ENCODE results near the gene RGS3.

The RGS3 gene

DNA sequence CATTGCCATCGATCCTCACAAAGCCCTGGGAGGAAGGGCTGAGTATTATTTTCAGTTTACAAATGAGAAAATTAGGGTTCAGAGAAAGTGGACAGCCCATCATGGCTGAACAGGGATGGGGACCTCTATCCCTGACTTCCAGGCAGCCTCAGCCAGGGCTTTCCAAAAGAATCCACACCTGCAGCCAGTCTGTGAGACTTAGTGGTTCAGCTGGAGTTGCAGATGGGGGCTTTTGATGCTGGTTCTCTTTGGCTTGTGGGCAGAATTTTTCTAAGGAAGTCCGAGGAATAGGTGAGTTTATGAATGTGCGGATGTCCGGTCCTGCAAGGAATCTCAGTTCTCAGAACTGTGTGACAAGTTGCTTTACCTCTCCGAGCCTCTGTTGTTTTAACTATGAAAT, 138.1 kb downstream of the RGS3 start:
- DNase-seq (ENCODE audit: low spot score): no peak

- DNase-seq (ENCODE audit: low spot score): peak; percentile 43
These were observed 138.9 kb downstream of the RGS3 start for GRCh38 chr9:113602126-113603047.

GRCh38 chr9:113603048-113603375, 139.5 kb downstream of the RGS3 start:
- no peak for DNase-seq (ENCODE audit: low spot score)

- DNase-seq (ENCODE audit: low spot score): no peak
These were observed 140.2 kb downstream of the RGS3 start for GRCh38 chr9:113603773-113604172.

DNA sequence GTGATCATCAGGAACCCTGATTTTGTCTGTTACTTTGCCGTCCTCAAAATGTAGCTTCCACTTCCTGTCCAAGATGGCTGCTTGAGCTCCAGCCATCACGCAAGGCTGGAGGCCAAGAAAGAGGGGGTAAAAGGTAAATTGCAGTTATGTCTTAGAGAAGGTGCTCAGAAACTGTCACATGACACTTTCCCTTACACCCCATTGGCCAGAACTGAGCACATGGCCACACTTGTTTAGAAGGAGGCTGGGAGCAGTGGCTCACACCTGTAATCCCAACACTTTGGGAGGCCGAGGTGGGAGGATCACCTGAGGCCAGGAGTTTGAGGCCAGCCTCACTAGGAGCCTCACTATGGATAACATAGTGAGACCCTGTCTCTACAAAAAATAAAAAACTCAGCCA, 140.9 kb downstream of the RGS3 start:
- no peak for DNase-seq (ENCODE audit: low spot score)

DNA sequence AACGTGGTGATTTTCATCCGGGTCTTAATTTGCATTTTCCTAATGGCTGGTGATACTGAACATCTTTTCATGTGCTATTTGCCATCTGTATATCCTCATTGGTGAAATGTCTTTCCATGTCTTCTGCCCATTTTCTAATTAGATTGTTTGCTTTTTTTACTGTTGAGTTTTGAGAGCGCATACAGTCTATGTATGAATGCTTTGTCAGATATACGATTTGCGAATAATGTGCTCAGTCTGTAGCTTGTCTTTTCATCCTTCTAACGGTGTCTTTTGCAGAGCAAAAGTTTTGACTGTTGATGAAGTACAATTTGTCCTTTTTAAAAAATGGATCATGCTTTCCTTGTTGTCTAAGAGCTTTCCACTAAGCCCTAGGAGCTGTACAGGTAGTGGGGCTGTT, 143.0 kb downstream of the RGS3 start:
- no peak for DNase-seq (ENCODE audit: low spot score)

DNA sequence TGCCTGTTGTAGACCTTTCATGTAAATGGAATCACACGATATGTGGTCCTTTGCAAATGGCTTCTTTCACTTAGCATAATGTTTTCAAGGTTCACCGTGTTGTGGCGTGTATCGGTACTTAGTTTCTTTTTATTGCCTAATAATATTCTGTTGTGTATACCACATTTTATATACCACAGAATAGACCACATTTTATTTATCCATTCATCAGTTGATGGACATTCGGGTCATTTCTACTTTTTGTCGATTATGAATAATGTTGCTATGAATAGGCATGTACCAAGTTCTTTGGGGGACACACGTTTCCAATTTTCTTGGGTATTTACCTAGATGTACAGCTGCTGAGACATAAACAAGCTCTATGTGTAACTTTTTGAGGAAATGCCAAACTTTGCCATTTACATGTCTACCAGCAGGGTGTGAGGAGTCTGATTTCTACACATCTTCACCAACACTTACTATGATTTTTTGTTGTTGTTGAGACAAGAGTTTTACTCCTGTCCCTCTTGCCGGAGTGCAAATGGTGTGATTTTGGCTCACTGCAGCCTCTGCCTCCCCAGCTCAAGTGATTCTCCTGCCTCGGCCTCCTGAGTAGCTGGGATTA, 144.7 kb downstream of the RGS3 start:
- no peak for DNase-seq (ENCODE audit: low spot score)

DNA sequence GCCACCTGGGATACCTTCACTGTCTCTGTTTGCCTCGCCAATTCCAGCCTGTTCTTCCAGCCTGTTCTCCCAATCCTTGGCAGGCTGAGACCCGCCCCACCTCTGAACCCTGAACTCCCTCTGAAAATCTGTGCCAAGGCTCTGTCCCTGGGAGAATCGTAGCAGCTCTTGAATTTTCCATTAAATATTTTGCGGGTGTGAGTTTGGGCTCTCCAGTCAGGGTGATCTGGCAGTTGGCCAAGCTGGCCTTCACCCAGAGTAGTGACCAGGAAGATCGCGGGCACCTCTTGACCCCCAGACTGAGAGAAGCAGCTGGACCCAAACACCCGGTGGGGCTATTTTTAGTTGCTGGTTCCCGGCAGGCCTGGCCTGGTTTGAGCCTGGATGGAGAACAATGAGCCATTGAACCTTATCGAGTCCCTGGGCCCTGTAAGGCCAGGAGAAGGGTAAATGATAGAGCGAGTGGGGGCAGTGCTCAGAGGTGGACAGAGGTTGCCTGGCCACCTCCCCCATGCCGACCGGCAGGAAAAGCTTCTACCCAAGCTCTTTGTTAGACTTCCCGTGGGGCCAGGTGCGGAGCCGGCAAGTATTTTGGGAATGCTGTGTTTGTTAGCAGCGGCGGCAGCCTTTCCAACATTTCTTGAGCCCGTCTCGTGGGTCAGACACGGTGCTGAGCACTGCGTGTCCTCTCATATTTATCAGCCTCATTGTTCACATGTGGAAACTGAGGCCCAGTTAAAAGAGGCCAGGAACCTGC, 146.2 kb downstream of the RGS3 start:
- DNase-seq (ENCODE audit: low spot score): no peak

DNA sequence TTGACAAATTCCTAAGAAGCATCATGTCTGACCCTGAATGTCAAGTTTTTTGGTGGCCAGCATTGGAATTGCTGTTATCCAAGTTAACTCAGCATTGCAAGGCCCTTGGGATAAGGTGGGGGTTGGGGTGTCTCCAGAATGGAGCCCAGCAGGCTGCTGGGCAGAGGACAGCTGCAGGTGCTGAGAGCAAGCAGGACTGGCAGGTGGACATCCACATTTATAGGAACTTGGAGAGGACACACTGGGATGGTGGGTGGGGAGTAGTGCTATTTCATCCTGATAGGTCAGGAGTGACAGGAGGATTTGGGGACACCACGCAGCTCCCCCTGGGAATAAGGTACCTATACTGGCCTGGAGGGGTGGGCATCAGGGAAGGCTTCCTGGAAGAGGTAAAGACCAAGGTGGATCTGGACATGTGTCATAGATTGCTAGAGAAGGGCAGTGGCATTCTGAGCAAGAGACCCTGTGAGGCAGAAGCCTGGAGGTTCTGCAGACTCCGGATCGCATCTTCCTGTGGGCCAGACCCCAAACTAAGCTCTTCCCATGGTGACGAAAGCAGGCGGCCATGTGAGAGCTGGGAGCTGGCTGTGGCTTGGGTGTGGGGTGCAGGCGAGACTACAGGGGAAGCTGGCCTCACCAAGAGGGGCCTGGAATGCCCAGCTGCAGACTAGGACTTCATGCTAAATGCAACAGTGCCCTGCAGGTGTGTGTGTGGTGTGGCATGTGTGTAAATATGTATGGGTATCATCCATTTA, 148.1 kb downstream of the RGS3 start:
- DNase-seq (ENCODE audit: low spot score): no peak

GRCh38 chr9:113612216-113612747, 148.8 kb downstream of the RGS3 start:
- no peak for DNase-seq (ENCODE audit: low spot score)

DNA sequence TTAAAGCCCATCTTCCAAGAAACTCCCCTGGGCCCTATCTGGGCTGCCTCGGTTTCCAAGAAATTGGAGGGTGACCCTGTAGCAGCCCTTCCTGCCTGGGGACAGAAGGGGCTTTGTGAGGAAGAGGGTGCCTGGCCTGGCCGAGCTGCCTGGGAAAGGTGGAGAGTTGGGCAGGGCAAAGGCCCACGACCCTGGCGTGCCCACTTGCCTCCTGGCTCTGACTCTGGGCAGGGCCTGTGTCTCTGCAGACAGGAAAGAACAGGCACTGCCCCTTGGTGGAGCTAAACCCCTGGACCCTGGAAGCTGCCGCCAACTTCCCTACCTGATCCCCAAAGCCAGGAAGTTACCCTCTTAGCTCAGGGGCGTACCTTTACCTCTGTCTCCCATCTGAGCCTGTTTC, 149.3 kb downstream of the RGS3 start:
- DNase-seq (ENCODE audit: low spot score): no peak

DNA sequence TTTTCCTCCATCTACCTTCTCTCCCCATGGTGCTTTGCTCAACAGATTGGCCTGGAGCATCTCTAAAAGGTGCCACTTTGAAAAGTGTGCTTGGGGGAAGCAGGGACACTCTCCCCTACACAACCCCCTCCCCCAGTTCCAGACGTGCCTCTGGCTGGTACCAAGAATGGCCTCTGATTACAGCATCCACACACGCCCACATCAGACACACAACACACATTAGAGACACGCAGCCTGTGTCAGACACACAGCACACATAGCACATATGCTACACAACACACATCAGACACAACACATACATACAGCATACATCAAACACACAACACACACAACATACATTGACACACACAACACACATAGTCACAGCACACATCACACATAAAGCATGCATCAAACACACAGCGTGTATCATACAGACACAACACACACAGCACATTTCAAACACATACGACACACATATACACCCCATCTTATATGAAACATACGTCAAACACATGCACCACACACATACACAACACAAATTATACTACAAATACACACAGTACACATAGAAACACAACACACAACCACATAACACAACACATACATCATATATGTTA, 150.4 kb downstream of the RGS3 start:
- DNase-seq (ENCODE audit: low spot score): no peak

GRCh38 chr9:113614843-113615648, 151.5 kb downstream of the RGS3 start:
- DNase-seq (ENCODE audit: low spot score): no peak

- DNase-seq (ENCODE audit: low spot score): no peak
These were observed 152.6 kb downstream of the RGS3 start for GRCh38 chr9:113616116-113616515.

- DNase-seq (ENCODE audit: low spot score): no peak
These were observed 153.3 kb downstream of the RGS3 start for GRCh38 chr9:113616621-113617496.

GRCh38 chr9:113617550-113617949, 154.0 kb downstream of the RGS3 start:
- no peak for DNase-seq (ENCODE audit: low spot score)

DNA sequence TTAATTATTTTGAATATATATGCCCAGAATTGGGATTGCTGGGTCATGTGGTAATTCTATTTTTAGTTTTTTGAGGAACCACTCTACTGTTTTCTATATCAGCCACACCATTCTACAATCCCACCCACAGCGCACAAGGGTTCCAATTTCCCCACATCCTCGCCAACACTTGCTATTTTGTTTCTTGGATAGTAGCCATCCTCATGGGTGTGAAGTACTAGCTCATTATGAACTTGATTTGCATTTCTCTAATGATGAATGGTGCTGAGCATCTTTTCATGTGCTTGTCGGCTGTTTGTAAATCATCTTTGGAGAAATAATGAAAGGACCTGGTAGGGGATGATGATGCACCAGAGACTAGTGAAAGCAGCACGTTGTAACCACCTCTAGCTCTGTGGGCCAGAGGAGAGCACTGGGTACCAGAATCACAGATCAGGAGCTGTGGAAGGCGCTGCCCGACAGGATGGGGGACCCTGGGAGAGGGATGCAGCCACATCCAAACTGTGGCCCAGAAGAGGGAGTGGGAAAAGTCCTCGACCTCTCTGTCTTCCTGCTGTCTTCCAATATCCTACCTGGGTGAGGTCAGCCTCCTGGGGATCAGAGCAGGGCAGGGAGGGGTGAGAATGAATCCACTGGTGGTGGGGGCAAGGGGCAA, 155.4 kb downstream of the RGS3 start:
- DNase-seq (ENCODE audit: low spot score): no peak

DNA sequence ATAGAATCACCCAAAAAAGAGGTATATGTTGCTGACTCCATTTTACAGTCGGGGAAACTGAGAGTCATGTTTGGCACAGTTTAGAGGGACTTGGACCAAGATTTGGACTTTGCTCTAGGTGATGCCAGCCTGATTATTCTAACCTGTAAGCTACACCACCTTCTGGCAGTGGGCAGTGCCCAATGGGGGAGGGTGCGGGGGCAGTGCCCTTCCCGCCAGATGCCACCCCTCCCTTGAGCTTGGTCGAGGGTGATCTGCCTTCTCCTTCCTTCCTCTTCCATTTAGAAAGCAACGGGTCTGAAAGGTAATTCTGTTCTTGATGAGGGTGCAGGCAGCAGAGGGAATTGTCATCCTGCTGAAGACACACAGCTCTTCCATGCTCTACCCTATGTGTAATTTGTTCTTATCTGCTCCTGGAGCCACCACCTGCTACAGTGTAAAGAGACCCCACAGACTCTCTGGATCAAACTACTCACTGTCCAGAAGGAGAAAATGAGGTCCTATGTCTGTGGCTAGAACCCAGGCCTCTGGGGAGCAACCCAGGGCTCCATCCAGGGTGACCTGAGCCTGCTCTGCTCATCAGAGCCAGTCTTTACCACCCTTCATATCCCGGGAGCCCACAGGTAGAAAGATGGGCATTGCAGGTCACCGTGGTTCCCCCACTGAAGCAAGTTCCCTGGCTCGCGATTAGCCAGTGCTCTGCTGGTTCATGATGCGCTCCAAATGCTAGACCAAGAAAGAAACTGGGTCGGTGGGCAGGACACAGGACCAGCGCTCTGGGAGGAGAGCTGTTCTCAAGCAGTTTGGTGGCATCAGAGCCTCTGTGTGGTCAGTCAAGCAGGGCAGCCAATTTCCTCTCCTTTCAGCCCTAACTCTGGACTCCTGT, 156.2 kb downstream of the RGS3 start:
- no peak for DNase-seq (ENCODE audit: low spot score)

All from SW480 (cell line).